Measurements from ENCODE around the gene LRCH1. TPM values are rescaled to one million over a fixed set of nuclear protein-coding genes. Genes with fewer than 3 reads are reported as not detected.
A peak's percentile ranks its signal among the peaks of the same experiment; 100 is the strongest.

Gene LRCH1
- total RNA-seq, 6 experiments from 2014 or later: 11.3 to 13.9 (median 12.5) TPM

DNA sequence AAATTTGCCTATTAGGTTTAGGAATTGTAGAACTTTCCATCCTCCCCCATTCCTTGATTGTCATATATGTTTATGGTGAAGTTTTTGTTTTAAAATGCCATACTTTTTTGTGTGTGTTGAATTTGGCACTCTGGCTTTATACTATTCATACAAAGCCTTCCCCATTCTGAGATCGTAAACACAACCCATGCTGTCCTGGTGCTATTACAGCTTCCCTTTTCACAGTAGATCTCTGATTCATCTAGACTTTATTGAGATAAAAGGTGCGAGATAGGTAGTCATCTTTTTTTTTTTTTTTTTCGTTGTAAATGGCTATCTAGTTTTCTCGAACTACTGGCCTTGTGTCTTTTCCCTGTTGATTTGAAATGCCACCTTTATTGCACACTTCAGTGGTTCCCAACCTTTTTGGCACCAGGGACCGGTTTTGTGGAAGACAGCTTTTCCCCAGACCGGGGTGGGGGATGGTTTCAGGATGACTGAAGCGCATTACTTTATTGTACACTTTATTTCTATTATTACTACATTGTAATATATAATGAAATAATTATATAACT, 94.6 kb downstream of the LRCH1 start:
- peaks cover 7% of the 10 kb centered on the region; the same call in 1 of the 2 replicates for H3K36me3 Mint-ChIP-seq (ENCODE audit: low read depth)
- H3K9me3 Mint-ChIP-seq: no peaks in the 10 kb centered on the region
- no peak for DNase-seq
- H3K27ac Mint-ChIP-seq: no peak overlapping the region
- peaks cover 50% of the 10 kb centered on the region for H3K4me1 Mint-ChIP-seq (ENCODE audit: low read depth)
- TF ChIP-seq, protein P1, sequence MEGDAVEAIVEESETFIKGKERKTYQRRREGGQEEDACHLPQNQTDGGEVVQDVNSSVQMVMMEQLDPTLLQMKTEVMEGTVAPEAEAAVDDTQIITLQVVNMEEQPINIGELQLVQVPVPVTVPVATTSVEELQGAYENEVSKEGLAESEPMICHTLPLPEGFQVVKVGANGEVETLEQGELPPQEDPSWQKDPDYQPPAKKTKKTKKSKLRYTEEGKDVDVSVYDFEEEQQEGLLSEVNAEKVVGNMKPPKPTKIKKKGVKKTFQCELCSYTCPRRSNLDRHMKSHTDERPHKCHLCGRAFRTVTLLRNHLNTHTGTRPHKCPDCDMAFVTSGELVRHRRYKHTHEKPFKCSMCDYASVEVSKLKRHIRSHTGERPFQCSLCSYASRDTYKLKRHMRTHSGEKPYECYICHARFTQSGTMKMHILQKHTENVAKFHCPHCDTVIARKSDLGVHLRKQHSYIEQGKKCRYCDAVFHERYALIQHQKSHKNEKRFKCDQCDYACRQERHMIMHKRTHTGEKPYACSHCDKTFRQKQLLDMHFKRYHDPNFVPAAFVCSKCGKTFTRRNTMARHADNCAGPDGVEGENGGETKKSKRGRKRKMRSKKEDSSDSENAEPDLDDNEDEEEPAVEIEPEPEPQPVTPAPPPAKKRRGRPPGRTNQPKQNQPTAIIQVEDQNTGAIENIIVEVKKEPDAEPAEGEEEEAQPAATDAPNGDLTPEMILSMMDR (IDR thresholded peaks at IDR 0.05): no peak
- H3K4me3 Mint-ChIP-seq: no peak overlapping the region
- H3K27me3 Mint-ChIP-seq (ENCODE audit: insufficient read depth): no peaks in the 10 kb centered on the region

DNA sequence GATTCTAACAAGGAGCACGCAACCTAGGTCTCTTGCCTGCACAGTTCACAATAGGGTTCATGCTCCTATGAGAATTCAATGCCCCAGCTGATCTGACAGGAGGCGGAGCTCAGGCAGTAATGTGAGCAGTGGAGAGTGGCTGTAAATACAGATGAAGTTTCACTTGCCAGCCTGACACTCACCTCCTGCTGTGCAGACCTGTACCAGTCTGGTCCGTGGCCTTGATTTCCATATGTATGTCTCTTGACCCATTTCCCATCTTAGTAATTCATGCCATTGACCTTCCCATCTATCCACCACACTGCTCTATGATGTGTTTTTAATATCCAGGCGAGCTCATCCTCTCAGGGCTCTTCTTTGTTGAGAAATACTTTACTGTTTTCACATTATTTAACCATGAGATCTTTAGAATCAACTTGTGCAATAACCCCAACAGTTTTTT, 95.2 kb downstream of the LRCH1 start:
- H3K27me3 Mint-ChIP-seq (ENCODE audit: insufficient read depth): no peaks in the 10 kb centered on the region
- no peak overlapping the region; the same call in 1 of the 2 replicates for H3K27ac Mint-ChIP-seq
- H3K4me3 Mint-ChIP-seq: no peak overlapping the region

DNA sequence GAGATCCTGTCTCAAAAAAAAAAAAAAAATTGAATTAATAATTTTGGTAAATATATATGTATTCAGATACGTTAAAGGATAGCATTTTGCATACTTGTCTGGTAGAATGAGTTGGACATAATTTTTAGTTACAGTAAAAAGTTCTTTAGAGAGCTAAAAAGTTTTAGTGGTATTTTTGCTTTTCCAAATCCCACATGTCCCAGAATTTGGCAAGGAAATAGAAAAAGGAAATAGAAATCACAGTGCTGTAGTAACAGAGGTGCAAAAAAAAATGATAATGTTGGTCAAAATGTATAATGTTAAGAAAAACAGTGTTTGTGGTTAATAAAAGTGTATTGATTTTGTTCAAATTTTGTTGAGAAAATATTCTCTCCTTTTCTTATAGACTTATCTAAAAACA, 96.8 kb downstream of the LRCH1 start:
- Mint-ChIP-seq H3K27ac (no peak overlapping the region), H3K9me3 (no peaks in the 10 kb centered on the region), H3K4me1 (ENCODE audit: low read depth) (peaks cover 39% of the 10 kb centered on the region), H3K4me3 (no peak overlapping the region), H3K27me3 (ENCODE audit: insufficient read depth) (no peaks in the 10 kb centered on the region), H3K36me3 (ENCODE audit: low read depth) (peaks cover 7% of the 10 kb centered on the region; the same call in 1 of the 2 replicates)
- DNase-seq: no peak
- TF ChIP-seq, protein P1 (IDR thresholded peaks at IDR 0.05): no peak

More for the DNA sequence above, 95.2 kb downstream of the LRCH1 start:
- TF ChIP-seq, protein P1 (IDR thresholded peaks at IDR 0.05): no peak
- no peak for DNase-seq
- Mint-ChIP-seq H3K36me3 (ENCODE audit: low read depth) (peaks cover 7% of the 10 kb centered on the region; the same call in 1 of the 2 replicates), H3K9me3 (no peaks in the 10 kb centered on the region), H3K4me1 (ENCODE audit: low read depth) (peaks cover 48% of the 10 kb centered on the region)

DNA sequence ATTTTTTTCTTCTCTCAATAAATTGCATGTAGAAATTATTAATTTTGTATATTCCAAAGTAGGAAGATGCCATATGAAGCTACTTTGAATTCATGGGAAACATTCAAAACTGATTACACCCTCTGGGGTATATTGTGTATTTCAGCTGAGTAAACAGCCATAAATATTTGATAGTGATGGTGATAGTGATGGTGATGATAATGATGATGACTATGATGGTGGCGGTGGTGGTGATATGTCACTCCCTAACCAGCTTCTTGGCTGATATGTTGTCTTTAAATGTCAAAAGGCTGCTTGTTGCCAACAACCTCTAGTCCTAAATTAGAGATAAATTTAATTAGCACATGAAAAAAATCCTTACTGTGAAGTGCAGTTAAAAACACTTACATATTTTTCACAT, 102.0 kb downstream of the LRCH1 start:
- no peaks in the 10 kb centered on the region for H3K9me3 Mint-ChIP-seq
- no peak overlapping the region for H3K4me3 Mint-ChIP-seq
- TF ChIP-seq, protein P1 (IDR thresholded peaks at IDR 0.05): no peak
- peaks cover 33% of the 10 kb centered on the region for H3K4me1 Mint-ChIP-seq (ENCODE audit: low read depth)
- H3K36me3 Mint-ChIP-seq (ENCODE audit: low read depth): peaks cover 10% of the 10 kb centered on the region; the same call in 1 of the 2 replicates
- no peak for DNase-seq
- H3K27ac Mint-ChIP-seq: peak overlapping the region; percentile 49; the same call in 1 of the 2 replicates
- no peaks in the 10 kb centered on the region; the same call in 1 of the 2 replicates for H3K27me3 Mint-ChIP-seq (ENCODE audit: insufficient read depth)

DNA sequence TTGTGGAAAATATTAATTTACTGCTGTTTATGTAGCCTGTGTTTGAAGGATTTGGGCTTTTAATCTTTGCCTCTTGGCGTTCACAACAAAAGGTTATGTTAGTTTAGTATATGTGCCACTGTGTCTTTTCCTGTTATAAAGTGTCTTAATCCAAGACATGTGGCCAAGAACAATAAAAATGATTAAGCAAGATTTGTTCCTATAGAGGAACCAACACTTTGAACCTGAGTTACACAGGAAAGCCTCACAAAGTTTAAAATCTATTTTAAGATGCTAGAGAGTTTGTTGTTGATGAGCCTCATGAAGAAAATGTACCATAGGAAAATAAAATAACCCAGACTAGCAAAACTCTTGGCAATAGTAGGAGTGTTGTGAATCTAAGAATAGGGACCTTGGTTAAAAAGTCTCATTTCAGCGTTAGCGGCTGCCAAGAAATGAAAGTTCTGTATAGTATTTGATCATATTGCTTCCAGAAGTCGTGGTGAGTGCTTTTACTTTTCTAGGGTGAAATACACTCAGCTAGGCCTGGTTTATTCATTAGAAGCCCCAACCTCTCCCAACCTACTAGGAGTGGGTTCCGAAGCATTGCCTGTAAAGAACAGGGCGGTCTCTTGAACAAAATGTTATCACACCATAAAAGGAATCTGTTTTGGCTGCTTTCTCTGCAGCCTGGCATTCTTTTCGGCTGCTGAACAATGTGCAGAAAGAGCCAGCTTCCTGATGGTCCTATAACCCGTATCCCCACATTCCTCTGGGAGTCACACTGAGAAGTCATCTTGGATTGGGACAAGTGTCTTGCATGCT, 102.6 kb downstream of the LRCH1 start:
- Mint-ChIP-seq H3K27ac (peak overlapping the region; percentile 49; the same call in 1 of the 2 replicates), H3K36me3 (ENCODE audit: low read depth) (peaks cover 10% of the 10 kb centered on the region; the same call in 1 of the 2 replicates), H3K9me3 (no peaks in the 10 kb centered on the region), H3K4me1 (ENCODE audit: low read depth) (peaks cover 33% of the 10 kb centered on the region), H3K27me3 (ENCODE audit: insufficient read depth) (no peaks in the 10 kb centered on the region; the same call in 1 of the 2 replicates), H3K4me3 (no peak overlapping the region; the same call in 1 of the 2 replicates)
- TF ChIP-seq, protein P1 (IDR thresholded peaks at IDR 0.05): no peak
- no peak for DNase-seq
